HG03558 (cell line): ENCODE measurements around the gene KRTAP5-1.

Source experiments
- ATAC-seq: cut with Tn5 transposase; IDR thresholded peaks from one replicate; pipeline ENCODE4 v1.9.1; 2021; ENCODE audit warnings: moderate number of reproducible peaks; ENCODE audit not compliant: unreplicated experiment; ENCODE audit errors: extremely low read depth

Gene KRTAP5-1

DNA sequence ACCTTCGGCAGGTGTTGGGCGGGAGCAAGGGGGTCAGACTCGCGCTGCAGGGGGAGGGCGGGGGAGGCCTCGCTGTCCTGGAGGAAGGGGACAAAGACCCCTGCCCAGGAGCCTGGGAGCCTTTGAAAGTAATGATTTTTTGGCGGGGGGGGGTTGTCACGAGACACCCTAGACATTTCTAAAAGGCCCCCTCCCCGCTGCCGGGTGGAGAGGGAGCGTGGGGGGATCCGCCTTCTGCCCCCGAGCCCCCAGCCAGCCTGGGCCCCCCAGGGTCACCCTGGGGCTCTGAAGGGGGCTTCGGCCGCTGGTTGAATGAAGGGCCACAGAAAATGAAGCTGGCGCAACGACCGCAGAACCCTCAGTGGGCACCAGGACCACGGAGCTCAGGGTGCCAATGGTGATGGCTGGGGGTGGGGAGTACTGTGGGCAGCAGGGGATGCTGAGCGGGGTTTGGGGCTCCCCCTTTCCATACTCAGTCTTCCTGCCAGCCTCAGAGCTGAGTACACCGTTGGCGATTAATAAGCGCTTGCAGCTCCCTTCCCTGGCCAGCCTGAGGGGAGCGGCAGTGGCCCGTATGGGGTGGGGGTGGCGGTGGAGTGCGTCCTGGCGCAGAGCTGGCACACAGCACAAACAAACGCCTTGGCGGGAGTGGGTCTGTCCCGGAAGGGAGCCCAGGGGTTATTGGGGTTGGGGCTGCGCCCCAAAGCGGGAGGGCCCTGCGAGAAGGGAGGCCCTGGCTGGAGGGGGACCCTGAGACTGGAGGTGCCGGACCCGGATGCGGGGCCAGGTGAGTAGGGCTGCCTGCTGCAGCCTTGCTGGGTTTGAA lies 11.8 kb downstream of the KRTAP5-1 start:
- no peak for ATAC-seq

DNA sequence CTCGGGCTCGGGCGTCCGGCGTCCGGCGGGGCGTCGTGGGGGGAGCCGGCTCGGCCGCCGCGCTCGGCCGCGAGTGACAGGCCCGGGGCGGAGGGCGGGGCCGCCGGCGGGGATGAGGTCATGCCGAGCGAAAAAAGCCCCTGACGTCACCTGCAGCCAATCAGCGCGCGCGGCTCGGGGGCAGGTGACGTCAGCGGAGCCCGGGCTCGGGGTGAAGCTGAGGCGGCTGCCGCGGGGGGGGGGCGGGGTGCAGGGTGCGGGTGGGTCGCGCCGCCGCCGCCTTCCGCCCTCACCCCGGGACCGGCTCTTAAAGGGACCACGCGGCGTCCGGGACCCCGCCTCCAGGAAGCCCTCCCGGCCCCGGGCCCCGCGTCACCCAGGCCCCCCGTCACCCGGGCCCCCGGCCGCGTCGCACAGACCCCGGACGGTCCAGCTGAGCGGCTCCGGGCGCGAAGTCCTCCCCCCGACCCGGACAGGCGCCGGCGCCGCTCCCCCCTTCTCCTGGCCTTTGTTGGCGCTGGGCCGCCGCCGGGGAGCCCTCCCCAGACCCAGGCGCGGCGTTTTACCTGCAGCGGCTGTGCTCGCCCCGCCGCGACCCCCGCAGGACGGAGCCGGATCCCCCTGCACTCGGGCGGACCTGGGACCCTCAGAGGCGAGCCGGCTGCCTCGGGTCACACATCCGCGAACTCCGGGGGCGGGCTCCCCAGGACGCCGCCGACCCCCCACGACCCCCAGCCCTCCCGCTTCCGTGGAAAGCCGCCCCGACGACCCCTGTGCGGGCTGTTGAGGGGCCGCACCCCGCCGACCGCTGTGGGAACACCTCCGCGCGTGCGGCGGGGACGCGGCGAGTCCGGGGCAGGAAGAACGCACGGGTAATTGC lies 12.6 kb downstream of the KRTAP5-1 start, which contains the start of gene DUSP8:
Gene DUSP8, minus strand, starts transcription at position 75 of the 880 bp plus-strand sequence. CDS start 6,445 bp downstream, outside the sequence.
- no peak for ATAC-seq

DNA sequence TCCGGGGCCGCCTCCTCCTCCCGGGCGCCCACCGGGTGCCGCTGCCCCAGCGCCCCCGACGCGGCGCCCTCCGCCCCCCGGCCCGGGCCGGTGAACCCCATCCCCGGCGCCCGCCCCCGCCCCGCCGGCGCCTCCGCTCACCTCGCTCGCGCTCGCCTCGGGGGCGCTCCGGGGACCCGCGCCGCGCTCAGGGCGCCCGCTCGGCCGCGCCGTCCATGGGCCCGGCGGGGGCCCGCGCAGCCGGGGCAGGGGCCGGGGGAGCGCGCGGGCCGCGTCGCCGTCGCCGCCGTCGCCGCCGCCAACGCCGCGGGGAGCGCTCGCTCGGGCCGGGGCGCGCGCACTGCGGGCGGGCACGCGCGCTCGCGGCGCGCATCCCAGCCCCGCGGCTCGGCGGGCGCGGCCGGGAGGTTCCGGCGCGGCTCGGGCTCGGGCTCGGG lies 13.3 kb downstream of the KRTAP5-1 start:
- ATAC-seq, result no peak

- ATAC-seq, result no peak
Observed at GRCh38 chr11:1570896-1571759, 14.0 kb downstream of the KRTAP5-1 start.

DNA sequence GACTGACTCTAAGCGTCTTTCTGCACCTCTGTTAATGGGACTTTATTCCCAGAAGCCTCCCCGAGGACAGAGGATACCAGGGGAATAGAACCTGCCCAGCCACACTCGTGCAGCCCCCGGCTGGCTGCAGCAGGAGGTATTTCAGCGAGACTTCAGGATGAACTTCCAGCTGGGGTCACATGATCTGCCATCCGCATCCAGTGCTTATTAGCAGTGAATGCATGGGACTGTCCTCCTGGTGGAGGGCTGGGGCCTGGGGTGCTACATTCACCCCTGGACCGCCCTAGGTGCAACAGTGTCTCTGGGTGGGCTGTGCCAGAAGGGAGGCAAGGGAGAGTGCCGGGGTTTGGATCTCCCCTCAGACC lies 14.6 kb downstream of the KRTAP5-1 start:
- ATAC-seq, result no peak

GRCh38 chr11:1570001-1570453 lies 15.1 kb downstream of the KRTAP5-1 start:
- no peak for ATAC-seq

- ATAC-seq, result no peak
Observed at GRCh38 chr11:1569251-1569780, 15.8 kb downstream of the KRTAP5-1 start.

- no peak for ATAC-seq
Observed at GRCh38 chr11:1568441-1568911, 16.6 kb downstream of the KRTAP5-1 start.

DNA sequence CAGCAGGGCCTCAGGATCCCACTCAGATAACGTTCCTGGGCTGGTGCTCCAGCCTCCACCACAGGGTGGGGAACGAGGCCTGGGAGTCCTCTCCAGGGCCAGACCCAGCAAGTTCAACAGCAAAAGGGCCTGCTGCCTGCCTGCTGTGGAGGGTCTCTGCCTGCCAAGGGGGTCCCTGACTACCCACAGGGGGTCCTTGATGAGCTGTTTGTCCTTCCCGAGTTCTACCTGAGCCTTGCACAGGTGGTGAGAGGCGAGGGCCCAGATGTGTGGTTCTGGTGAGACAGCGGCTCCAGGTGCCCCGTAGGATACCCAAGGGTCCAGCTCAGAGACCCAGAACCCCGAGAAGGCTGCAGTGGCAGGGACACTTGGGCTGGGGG lies 17.4 kb downstream of the KRTAP5-1 start:
- ATAC-seq, result no peak

DNA sequence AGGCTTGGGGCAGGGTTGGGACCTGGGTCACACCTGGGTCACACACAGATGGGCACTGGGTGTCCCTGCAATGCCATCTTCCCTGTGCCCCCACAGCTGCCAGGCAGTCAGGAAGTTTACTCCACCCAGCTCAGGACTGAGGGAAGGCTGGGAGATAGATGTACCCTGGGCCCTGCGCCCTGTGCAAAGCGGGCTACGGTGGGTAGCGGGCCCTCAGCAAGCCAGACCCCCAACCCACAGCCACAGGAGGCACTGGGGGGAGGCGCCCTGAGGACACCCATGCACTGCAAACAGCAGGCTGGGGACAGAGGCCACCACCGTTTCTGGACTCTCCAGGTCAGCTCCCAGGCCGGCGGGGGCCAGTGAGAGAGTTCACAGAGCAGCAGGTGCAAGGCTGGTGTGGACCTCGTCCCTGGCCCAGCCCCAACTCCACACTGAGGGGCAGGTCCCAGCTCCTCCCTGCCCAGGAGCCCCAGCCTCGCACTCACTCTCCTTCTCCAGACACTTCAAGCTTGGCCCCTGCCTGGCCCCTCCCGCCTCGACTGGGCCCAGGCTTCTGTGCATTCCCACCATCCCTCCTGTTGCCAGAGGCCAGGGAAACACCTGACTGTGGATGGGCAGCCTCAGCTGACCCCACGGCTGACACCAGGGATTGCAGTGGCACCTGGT lies 17.9 kb downstream of the KRTAP5-1 start:
- no peak for ATAC-seq

DNA sequence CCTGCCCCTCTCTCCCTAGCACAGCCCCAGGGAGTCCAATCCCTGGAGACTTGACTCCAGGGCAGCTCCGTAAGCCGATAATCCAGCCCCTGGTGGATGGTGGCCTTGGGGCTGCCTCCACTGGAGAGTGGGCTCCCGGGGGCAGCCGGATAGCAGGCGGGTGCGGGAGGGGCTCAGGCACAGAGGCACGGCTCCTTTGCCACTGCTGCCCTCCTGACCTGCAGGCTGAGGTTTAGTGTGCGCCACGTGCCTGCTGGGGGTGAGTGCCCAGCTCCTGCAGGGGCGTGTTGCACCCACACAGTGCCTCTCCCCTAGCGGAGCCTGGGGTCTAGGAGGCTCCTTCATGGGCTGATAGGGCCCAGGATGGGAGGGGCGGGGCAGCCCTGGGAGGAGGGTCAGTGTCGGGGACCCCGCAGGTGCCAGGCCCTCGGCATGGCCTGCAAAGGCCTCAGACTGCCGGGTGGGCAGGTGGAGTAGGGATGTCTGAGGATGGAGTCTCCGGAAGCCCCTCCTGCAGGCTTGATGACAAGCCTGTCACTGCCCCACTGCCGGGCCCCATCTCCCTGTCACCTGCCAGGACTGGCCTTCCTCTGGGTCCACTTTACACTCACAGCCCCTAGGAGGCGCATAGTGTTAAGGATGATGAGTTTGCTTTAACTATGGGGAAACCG lies 18.6 kb downstream of the KRTAP5-1 start:
- ATAC-seq, result no peak

DNA sequence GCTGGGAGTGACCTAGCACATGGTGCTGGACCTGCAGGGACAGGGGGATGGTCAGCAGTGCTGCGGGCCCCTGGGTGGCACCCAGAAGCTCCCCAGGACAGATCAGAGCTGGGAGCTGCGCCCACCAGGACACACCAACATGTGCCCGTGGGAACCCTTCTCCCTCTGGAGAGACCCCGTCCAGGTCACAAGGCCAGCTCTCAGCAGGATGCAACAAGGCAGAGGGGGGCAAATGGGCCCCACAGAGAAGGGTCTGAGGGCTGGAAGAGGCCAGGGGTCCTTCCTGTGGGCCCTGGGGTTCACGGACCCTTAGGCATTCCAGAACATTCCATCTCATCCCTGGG lies 19.2 kb downstream of the KRTAP5-1 start:
- no peak for ATAC-seq

GRCh38 chr11:1565173-1565903 lies 19.7 kb downstream of the KRTAP5-1 start:
- no peak for ATAC-seq

GRCh38 chr11:1564535-1565172 lies 20.4 kb downstream of the KRTAP5-1 start:
- ATAC-seq, result no peak

DNA sequence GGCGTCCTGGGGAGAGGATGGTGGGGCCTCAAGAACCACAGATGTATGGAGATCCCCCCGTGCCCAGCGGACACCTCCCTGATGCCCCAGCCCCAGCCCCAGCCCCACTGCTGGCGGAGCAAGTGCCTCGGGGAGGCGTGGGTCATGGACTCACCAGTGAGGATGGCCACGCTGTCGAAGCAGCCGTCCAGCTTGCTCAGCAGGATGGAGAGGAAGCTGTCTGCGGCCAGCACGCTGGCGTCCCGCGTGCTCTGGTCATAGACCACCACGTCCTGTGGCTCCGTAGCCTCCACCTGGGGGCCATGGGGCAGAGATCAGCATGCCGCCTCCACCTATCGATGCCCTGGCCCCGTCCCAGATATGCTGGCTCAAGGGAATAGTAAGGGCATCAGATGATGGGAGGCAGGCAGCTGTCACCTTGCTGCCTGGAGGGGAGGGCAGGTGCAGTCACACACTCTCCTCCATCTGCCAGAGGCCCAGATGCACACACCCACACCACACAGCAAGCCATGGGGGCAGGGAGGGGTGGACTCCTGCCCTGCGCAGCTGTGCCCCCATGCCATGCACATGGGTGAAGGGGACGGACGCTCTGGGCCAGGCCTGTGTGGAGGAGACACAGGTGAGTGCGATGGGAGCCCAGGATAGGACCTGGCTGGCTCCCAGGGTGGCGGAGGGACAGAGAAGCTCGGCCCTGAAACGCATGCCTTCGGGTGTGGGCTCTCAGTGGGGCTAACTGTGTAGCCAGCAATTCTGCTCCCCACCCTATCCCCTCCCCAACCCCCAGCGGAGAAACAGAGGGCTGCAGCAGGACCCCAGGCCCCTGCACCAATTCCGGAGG lies 21.2 kb downstream of the KRTAP5-1 start:
- no peak for ATAC-seq

DNA sequence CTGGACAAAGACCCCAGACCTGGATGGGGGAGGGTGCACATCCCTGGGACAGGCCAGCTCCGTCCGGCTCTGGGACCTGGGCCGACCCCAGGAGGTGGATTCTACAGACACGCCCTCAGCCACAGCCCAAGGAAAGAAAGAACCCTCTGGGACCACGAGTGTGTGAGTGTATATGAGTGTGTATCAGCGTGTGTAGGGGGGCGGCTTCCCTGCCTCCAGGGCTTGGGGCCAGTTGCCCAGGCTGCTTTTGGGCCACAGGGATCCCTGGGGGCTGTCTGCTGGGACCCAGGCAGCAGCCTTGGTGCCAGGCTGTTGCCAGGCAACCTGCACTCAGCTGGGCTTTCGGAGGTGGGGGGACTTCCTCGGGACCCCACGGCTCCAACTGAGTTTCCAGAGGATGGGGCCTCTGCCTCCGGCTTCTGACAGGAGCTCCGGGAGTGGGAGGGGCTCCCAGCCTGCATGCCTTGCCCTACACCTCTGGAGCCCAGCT lies 21.9 kb downstream of the KRTAP5-1 start:
- no peak for ATAC-seq
